HG02763 (cell line): ENCODE data around the gene MKKS.
"Not testable (repeated sequence)": the region's sequence is repeated elsewhere in the genome, so short reads cannot be mapped to it uniquely, and the experiment has no call there.

Experiments
- ATAC-seq: cut with Tn5 transposase; IDR thresholded peaks from one replicate; pipeline ENCODE4 v1.9.1; 2021; ENCODE audit warnings: mild to moderate bottlenecking, moderate library complexity; ENCODE audit not compliant: unreplicated experiment

Gene MKKS

DNA sequence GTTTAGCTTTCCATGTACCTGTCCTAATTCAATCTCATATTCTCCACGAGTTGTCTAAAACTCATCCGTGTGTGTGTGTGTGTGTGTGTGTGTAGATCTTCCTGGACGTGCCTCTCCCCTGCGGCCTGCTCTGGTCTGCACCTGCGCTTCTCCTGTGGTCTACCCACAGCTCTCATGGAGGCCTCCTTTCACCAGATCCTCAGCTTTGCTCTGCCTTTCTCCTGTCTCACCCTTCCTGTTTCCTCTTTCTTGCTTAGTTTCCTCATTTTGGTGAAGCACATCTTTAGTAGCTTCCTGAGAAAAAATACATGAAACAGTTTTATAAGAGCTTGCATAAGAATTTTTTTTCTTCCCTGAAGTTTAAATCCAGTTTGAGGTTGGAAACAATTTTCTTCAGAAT is 19.2 kb upstream of the MKKS start:
- peak; percentile 96 for ATAC-seq

DNA sequence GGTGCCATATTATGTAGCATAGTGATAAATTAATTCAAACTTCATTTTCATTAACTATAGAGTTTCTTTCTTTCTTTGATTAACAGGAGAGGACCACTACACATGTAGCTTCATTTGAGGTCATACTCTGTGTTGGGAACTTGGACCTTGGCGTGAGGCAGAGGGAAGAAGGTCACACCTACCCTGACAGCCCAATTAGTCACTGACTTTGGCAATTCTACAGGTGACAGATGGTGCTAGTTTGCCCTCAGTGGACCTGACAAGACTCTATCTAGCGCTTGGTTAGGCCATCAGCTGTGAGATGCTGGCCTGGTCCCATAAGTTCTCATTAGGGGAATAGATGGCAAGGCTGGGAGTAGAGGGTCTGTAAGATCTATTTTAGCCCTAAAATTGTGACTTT is 15.2 kb upstream of the MKKS start:
- no peak for ATAC-seq

DNA sequence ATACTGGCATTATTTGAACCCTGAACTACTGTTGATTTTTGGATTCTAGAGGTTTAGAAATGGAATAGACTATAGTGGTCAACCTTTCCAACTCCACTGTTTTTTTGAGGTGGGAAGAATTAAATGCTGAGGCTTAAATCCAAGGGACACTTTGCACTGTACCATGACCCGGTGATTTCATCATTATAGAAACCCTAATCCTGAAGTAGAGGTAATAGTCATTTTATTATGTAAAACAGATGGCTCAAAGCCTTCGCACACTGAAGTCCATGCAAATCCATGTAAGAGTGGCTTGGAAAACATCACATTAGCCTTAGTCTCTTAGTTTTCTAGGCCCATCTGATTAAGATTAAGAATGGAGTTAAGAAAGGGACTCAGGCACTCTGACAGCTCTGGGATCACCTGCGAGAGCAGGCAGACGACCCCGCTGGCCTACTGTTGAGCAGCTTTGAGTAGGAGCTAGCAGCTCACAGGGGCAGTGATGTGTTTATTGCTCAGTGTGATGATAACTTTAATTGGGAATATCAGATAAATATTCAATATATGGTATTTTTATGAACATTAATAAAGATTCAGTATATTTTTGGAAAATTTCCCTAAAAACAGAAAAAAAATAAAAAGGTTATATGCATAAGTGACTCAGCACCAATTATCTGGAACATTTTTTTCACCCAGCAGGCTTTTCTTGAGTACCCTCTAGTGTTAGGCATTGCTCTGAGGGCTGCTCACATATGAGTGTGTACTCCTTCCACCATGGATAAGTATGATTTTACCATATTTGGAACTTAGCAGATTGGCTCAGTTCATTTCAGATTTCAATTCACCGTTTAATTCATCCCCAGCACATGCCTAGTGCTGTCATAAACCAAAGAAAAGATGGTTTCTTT is 14.5 kb upstream of the MKKS start:
- no peak for ATAC-seq

DNA sequence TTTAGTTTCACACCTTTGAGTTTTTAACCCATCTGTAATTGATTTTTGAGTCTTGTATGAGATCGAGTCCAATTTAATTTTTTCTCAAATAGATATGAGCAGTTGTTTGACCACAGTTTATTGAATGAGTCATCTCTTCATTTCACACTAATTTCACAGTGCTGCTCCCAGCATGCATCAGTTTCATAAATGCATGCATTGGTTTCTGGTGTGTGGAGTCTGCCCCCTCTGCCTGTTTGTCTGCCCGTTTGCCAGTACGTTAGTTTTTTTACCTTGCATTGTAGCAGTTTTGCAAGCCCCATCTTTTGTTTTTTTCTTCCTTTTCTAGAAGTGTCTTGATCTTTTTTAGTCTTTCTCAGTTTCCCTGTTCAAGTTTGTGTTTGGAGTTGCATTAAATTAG is 13.0 kb upstream of the MKKS start:
- ATAC-seq: peak; percentile 94

DNA sequence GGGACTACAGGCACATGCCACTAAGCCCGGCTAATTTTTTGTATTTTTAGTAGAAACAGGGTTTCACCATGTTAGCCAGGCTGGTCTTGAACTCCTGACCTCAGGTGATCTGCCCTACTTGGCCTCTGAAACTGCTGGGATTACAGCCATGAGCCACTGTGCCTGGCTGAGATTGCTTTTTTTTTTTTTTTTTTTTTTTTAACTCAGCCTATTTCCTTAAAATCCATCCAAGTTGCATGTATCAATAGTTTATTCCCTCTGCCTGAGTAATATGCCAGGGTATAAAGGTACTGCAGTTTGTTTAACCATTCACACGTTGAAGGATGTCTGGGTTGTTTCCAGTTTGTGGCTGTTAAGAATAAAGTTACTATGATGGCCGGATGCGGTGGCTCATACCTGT is 11.7 kb upstream of the MKKS start:
- ATAC-seq: no peak

DNA sequence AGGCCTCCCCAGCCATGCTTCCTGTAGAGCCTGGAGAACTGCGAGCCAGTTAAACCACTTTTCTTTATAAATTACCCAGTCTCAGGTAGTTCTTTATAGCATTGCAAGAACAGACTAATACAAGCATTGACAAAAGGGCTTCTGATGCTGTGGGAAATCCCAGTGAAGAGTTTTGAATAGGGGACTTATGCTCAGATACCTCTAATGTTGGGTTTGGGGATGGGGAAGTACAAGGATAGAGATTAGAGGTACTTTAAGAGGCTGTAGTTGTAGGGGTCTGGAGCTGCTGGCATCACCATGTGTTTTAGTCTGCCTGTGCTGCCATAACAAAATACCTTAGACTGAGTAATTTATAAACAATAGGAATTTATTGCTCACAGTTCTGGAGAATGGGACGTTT is 9.9 kb upstream of the MKKS start:
- no peak for ATAC-seq

DNA sequence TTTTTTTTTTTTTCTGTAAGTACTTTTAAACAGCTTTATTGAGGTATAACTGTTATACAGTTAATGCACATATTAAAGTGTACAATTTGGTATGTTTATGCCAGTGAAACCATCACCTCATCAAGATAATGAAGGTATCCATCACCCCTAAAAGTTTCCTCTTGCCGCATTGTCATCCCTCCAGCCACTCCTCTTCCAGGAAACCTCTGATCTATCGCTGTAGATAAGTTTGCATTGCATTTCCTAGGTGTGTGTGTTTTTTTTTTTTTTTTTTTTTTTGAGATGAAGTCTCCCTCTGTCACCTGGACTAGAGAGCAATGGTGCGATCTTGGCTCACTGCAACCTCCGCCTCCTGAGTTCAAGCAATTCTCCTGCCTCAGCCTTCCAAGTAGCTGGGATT is 4.2 kb upstream of the MKKS start:
- ATAC-seq: no peak

DNA sequence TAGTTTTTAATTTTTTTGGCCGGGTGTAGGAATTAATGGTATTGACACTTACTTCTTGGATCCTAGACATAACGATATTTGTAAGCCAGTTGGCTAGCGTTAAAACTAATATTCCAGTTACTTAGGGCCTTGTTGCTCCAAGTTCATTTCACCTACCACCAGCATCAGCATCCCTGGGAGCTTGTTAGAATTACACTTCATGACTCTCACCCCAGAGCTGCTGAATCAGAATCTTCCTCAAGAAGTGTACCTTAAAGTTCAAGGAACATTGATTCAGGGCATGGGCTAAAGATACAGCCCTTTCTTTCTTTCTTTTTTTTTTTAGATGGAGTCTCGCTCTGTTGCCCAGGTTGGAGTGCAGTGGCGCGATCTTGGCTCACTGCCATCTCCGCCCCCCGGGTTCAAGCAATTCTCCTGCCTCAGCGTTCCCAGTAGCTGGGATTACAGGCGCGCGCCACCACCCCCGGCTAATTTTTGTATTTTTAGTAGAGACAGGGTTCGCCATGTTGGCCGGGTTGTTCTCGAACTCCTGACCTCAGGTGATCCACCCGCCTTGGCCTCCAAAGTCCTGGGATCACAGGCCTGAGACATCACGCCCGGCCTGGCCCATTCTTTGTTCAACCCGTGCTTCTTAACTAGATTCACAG is 2.2 kb upstream of the MKKS start:
- ATAC-seq: no peak

DNA sequence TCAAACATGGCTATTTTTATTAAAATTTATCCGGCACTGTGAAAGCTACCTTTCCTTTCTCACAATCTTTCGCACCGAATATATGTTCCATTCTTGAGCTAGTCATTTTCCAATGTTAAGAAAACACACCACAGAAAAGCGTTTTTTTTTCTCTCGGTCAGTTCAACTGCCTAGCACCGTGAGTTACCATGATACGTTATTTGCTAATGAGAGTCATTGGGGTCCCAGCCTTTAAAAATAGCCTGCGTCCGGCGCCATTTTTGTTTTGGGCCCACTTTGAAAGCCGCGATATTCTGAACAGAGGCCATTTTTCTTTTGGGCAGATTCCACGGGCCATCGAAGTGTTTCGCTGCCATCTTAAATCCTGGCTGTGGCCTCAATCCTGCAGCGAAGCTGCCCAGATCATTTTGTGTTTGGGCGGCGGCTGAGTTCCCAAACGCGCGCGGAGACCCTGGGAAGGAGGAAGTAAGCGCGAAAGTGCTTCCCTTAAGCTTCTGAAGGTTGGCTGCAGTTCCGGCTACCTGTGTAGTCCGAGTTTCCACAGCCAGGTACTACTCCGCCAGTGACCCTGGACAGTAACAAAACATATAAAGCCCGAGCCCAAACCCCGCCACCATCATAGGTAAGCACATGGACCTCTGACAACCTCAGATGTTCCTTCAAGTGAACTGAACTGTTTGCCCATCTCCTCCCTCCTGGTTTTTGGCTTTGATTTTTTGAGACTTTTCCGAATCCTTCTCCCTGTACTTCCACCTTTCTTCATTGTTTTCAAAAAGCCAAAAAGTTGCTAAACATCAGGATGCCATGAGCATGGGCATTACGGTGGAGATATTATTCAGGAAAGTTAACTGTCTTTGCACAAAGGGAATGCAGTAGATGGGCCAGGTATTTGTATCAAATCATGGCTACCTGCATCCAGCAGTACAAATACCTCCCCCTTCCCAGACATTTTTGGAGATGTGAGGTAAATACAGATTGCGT is 1.1 kb upstream of the MKKS start, which contains the start of gene SLX4IP:
TSS of gene SLX4IP (plus strand) at position 474 of the 981 bp plus-strand sequence. CDS start 22,900 bp downstream, outside the sequence.
- peak; percentile 60 for ATAC-seq

DNA sequence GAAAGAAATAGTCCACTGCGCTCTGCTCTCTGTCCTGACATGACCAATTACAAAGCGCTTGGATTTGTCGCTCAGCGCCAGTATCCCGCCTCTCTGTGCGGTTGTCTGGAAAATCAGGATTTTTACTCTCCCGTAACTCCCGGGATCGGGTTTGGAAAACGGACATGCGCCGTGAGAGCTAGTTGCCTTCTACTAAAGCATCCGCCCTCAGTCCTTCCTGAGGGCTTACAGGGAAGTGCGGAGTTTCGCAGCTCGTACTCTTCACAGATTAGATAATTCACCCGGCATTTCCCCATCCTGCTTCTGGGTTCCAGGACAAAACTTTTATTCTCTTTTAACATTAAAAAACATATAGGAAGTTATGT is 427 bp upstream of the MKKS start:
- ATAC-seq: peak; percentile 38

DNA sequence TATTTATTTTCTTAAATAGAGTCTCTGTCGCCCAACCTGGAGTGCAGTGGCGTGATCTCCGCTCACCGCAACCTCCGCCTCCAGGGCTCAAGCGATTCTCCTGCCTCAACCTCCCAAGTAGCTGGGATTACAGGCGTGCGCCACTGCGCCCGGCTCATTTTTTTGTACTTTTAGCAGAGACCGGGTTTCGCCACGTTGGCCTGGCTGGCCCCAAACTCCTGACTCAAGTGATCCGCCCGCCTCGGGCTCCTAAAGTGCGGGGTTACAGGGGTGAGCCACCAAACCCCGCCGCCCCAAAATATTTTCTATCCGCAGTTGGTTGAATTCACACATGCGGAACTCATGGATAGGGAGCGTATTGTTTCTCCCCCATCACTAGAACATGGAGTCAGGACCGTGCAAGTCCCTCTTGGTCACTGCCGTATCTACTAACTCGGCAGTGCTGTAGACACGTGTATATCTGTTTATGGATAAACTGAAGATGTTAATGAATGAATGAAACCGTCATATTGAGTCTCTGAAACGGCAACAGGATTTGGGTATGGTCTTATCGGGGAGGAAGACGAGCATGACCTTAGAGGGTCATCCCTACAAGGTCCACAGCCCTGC is 904 bp downstream of the MKKS start:
- no peak for ATAC-seq

DNA sequence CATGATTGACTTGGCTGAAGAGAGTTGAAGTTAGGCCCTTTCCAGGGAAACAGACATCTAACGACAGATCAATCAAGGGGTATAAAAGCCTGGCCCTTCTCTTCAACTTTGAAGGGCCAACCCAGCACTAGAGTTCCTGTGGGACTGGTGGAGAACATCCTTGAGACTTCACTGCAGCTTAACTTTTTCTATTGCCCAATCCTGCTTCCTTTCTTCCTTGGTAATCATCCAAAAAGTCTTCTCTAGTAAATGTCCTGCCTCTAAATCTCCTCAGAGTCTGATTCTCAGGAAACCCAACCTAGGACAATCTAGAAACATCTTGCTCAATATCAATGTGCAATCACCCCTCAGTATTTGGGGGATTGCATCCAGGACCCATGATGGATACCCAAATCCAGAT is 1.9 kb downstream of the MKKS start:
- ATAC-seq: no peak

DNA sequence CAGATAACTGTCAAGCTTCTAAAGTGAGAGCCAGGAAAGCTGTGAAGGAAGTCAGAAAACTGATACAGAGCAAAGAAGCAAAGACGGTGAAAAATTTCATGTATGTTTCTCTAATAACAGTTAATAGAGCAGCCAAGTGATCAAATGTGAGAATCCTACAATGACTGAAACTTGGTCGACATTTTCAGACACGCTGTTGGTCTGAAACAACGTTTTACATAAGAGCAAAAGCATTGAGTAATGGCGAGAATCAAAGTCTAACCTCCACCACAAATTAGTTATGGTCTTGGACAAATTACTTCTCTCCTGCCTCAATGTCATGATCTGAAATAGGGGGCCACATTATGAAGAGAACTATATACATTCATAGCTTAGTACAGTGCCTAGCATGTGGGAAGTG is 3.3 kb downstream of the MKKS start:
- ATAC-seq: no peak

DNA sequence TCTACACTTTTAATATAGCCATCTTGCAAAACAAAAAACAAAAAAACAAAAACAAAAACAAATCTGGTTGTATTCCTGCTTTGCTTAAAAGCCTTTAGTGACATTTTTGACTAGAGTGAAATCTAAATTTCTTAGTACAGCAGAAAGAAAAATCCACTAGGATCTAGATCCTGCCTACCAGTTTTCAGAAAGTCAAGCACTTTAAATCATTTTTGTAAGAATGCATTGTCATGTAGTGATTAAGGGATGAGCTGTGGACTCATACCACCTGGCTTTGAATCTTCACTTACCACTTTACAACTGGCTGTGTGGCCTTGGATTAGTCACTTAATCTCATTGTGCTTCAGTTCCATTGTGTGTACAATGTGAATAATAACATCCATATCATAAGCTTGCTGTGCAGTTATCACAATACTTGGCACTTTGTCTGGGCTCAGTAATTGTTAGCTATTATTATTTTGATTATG is 4.0 kb downstream of the MKKS start:
- no peak for ATAC-seq

DNA sequence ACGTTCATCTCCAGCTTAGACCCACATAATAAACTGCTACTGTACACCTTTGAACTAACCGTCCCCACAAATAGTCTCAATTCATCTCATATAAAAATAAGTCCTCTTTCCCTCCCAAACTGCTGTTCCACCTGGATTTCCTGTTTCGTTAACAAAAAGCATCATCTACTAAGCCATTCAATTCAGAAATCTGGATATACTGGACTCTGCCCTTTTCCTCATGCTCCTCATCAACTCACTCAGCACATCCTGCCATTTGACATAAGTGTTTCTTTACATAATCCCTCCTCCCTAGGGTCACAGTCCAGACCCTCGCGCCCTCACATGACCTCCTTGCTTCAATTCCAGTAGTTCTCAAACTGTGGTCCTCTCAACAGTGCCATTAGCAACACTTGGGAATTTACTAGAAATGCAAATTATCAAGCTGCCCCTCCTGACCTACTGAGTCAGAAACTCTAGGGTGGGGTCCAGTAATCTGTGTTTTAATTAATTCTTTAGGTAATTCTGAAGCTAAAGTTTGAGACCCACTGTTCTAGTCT is 4.5 kb downstream of the MKKS start:
- ATAC-seq: no peak

DNA sequence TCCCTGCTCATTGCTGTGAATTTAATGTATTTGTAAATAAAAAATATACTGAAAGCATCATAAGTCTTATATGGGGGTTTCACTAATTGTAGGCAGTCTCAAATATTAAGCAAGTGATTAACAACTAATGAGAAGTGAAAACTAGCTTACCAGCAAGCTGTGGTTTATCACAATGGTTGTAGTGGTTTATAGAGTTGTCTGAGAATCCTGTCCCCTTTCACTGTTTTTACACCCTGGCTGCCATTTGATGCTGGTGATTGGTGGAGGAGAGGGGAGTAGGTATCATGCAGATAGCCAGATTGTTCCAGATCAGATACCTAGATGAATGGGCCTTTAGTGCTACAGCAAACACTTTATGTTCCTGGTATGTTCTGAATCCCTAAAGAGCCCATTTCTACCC is 6.0 kb downstream of the MKKS start:
- peak; percentile 41 for ATAC-seq

DNA sequence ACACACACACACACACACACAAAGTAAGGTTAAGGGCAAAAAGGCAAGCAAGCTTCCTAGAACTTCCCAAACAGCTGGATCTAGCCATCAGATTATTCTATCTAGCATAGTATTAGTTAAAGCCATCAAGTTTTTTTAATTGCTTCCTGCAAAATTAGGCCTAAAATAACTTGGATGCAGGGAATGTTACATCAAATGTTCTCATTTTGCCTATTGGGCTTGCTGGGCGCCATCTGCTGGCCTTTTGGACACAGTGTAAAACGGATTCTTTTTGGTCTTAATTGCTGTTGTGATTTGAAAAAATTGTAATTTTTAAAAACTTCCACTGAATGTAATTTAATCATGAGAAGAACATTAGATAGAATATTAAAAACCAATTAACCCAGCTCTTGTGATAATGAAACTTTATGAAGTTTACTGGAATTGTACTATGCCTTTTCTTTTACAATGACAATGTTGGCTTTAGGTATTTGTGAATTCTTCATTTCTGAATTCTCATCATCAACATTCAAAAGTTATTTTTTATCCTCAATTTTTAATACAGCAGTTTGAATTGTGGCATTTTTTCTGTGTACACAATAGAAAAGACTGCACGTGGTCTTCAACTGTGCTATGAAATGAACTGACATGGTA is 6.8 kb downstream of the MKKS start:
- no peak for ATAC-seq

DNA sequence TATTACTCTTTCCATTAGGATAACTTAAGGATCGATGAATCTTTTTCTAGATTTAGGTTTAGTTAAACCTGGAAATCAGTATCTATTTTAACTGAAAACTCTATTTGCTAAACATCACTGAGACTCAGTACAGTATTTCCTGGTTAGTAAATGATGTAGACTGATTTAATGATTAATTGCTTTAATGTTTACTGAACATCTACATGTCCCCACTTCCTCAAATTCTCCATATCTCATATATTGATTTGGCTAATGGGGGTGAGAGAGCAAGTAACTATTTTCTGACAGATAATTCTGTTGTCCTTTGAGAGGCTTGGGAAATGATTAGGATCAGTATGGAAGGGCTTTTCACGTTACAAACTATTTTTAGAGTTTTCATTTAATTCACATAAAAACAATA is 10.3 kb downstream of the MKKS start:
- no peak for ATAC-seq

DNA sequence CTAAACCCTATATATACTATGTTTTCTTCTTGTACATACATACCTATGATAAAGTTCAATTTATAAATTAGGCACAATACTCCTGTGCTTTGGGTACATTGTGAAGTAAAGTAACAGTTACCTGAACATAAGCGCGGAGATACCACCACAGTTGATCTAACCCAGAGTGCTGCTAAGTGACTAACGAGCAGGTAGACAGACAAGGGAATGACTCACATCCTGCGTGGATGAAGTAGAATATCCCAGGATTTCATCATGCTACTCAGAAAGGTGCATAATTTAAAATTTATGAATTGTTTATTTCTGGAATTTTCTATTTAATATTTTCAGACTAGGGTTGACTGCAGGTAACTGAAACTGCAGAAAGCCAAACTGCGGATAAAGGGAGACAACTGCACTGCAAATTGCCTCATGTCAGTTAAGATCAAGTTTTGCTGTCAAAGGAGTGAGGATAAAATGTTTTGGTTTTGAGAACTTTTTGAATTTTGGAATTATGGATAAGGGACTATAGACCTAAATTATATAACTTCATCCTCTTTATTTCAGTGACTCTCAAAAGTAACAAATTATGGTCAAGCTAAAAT is 14.4 kb downstream of the MKKS start:
- ATAC-seq: no peak

DNA sequence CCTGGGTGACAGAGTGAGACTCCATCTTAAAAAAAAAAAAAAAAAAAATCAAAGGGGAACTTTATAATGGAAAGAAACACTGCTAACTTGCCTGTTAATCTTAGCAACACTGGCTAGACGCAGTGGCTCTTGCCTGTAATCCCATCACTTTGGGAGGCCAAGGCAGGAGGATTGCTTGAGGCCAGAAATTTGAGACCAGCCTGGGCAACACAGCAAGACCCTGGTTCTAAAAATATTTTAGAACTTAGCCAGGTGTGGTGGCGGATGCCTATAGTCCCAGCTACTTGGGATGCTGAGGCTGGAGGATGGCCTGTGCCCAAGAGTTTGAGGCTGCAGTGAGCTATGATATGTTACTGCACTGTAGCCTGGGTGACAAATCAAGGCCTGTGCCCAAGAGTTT is 16.8 kb downstream of the MKKS start:
- ATAC-seq: not testable (repeated sequence)
